GM23338 (cell line): ENCODE results near the gene SLC24A5. TPM values are rescaled to one million over a fixed set of nuclear protein-coding genes. Genes with fewer than 3 reads are reported as not detected.

Experiments
- ATAC-seq: fragments of 200-7000 bp; cut with Tn5 transposase; 3 replicates; pipeline ENCODE4 v1.9.1; 2020
- DNase-seq: peaks from one replicate; pipeline ENCODE4 v3.0.0-alpha.2; 2015; ENCODE audit warnings: low spot score
- H2AFZ ChIP-seq: fragments of 200-600 bp; sonication (generic); 2 replicates; pipeline ENCODE4 v1.8.0; 2016; ENCODE audit warnings: antibody characterized with exemption, mild to moderate bottlenecking, moderate library complexity
- H3F3A ChIP-seq: fragments of 200-600 bp; sonication (generic); replicated peaks from 2 replicates; pipeline ENCODE4 v1.8.0; 2017; ENCODE audit warnings: antibody characterized with exemption, mixed run types, low read depth
- H3K27ac ChIP-seq: fragments of 200-600 bp; sonication (generic); 2 replicates; pipeline ENCODE4 v1.6.1; 2016; ENCODE audit warnings: low read depth
- H3K27me3 ChIP-seq: fragments of 200-600 bp; sonication (generic); 2 replicates; pipeline ENCODE4 v1.8.0; 2016; ENCODE audit warnings: mild to moderate bottlenecking, mixed run types, moderate library complexity; ENCODE audit not compliant: insufficient read depth
- H3K36me3 ChIP-seq: fragments of 200-600 bp; sonication (generic); 2 replicates; pipeline ENCODE4 v1.8.0; 2016; ENCODE audit warnings: mild to moderate bottlenecking; ENCODE audit not compliant: insufficient read depth
- H3K4me1 ChIP-seq: fragments of 200-600 bp; sonication (generic); 2 replicates; pipeline ENCODE4 v1.8.0; 2016; ENCODE audit warnings: mild to moderate bottlenecking, moderate library complexity; ENCODE audit not compliant: insufficient read depth
- H3K4me2 ChIP-seq: fragments of 200-600 bp; sonication (generic); 2 replicates; pipeline ENCODE4 v1.7.1; 2017; ENCODE audit warnings: mixed run types
- H3K4me3 ChIP-seq: fragments of 200-600 bp; sonication (generic); 2 replicates; pipeline ENCODE4 v1.6.1; 2016; ENCODE audit warnings: mixed run types
- H3K79me2 ChIP-seq: fragments of 200-600 bp; sonication (generic); replicated peaks from 2 replicates; pipeline ENCODE4 v1.8.0; 2017; ENCODE audit warnings: mild to moderate bottlenecking; ENCODE audit not compliant: insufficient read depth
- H3K9me2 ChIP-seq: fragments of 200-600 bp; sonication (generic); 2 replicates; pipeline ENCODE4 v1.8.0; 2017; ENCODE audit not compliant: insufficient read depth
- H4K20me1 ChIP-seq: fragments of 200-600 bp; sonication (generic); replicated peaks from 2 replicates; pipeline ENCODE4 v1.8.0; 2017; ENCODE audit warnings: mild to moderate bottlenecking; ENCODE audit not compliant: insufficient read depth
- H3K27ac Mint-ChIP-seq: 2 replicates; pipeline ENCODE4 v1.8.0; 2020; ENCODE audit warnings: inconsistent platforms, mild to moderate bottlenecking, moderate library complexity, mixed read lengths
- H3K27me3 Mint-ChIP-seq: 3 replicates; pipeline ENCODE4 v1.8.0; 2022; ENCODE audit warnings: low read depth, mild to moderate bottlenecking, moderate library complexity, mixed read lengths, inconsistent platforms; ENCODE audit not compliant: insufficient read depth, poor library complexity
- H3K36me3 Mint-ChIP-seq: 3 replicates; pipeline ENCODE4 v1.8.0; 2021; ENCODE audit warnings: low read depth, mild to moderate bottlenecking, inconsistent platforms, moderate library complexity, mixed read lengths
- H3K4me1 Mint-ChIP-seq: 3 replicates; pipeline ENCODE4 v1.8.0; 2020; ENCODE audit warnings: mild to moderate bottlenecking, inconsistent platforms, mixed read lengths
- H3K4me3 Mint-ChIP-seq: 3 replicates; pipeline ENCODE4 v1.8.0; 2021; ENCODE audit warnings: moderate library complexity, mild to moderate bottlenecking, inconsistent platforms, mixed read lengths
- H3K9me3 Mint-ChIP-seq: 3 replicates; pipeline ENCODE4 v1.8.0; 2020; ENCODE audit warnings: moderate library complexity, mild to moderate bottlenecking, inconsistent platforms, mixed read lengths
- CREB1 ChIP-seq: fragments of 250-450 bp; sonication (Bioruptor Pico); IDR thresholded peaks from 2 replicates; pipeline ENCODE4 v1.5.0; 2020; ENCODE audit warnings: low read depth, mild to moderate bottlenecking, moderate library complexity
- CTCF ChIP-seq, 2 experiments: fragments of 200-600 bp in 1 of 2; sonication (generic) in 1 of 2; conservative IDR thresholded peaks; 2 replicates each; pipeline versions ENCODE4 v1.5.1 to v1.6.1; 2016 to 2017; ENCODE audit warnings: antibody characterized with exemption in 2 of 2, low read depth in 2 of 2, mild to moderate bottlenecking in 2 of 2, moderate library complexity in 1 of 2
- ETS1 ChIP-seq: IDR thresholded peaks from 2 replicates; pipeline ENCODE4 v1.6.1; 2016; ENCODE audit warnings: antibody characterized with exemption
- EZH2 ChIP-seq: fragments of 200-600 bp; sonication (generic); IDR thresholded peaks from one replicate; pipeline ENCODE4 v1.8.0; 2017; ENCODE audit warnings: antibody characterized with exemption, mild to moderate bottlenecking, low read depth; ENCODE audit not compliant: unreplicated experiment
- EZH2phosphoT487 ChIP-seq: fragments of 200-600 bp; sonication (generic); IDR thresholded peaks from one replicate; pipeline ENCODE4 v1.8.1; 2018; ENCODE audit warnings: antibody characterized with exemption; ENCODE audit not compliant: unreplicated experiment
- JUNB ChIP-seq: IDR thresholded peaks from one replicate; pipeline ENCODE4 v1.6.1; 2016; ENCODE audit warnings: antibody characterized with exemption; ENCODE audit not compliant: unreplicated experiment
- NANOG ChIP-seq: IDR thresholded peaks from 2 replicates; pipeline ENCODE4 v1.6.1; 2016; ENCODE audit warnings: antibody characterized with exemption, borderline replicate concordance
- POLR2AphosphoS5 ChIP-seq: IDR thresholded peaks from 2 replicates; pipeline ENCODE4 v1.6.1; 2016; ENCODE audit warnings: antibody characterized with exemption, low read depth
- REST ChIP-seq: IDR thresholded peaks from one replicate; pipeline ENCODE4 v1.6.1; 2018; ENCODE audit warnings: antibody characterized with exemption; ENCODE audit not compliant: unreplicated experiment
- STAT1 ChIP-seq: IDR thresholded peaks from one replicate; pipeline ENCODE4 v1.6.1; 2016; ENCODE audit warnings: antibody characterized with exemption; ENCODE audit not compliant: unreplicated experiment
- ZNF331 ChIP-seq: fragments of 250-450 bp; sonication (Bioruptor Pico); IDR thresholded peaks from 2 replicates; pipeline ENCODE4 v1.5.0; 2020; ENCODE audit warnings: low read depth, mild to moderate bottlenecking, moderate library complexity
- polyA plus RNA-seq: library from polyadenylated mRNA; unstranded; fragments of >200 nt; fragmentation: Nextera tagmentation; extraction: Ambion mirVana; gene quantifications from 2 replicates; pipeline ENCODE4 v1.2.1, GENCODE V29; 2016
- total RNA-seq: library from RNA; depleted of rRNA; stranded (reverse); fragments of >200 nt; shearing (Covaris generic); gene quantifications from 2 replicates; pipeline ENCODE4 v1.2.3, GENCODE V29; 2014

Gene SLC24A5
- total and polyA plus RNA-seq, 2 experiments from 2014 or later, result 0.39 TPM; not detected in 1

- TF ChIP-seq CTCF (conservative IDR thresholded peaks at IDR 0.05; ENCODE audit: low read depth in 2 of 2) (no peak), CREB1 (CRISPR knock-in tag) (no peak), EZH2 (no peak), EZH2phosphoT487 (no peak), REST (no peak), ZNF331 (no peak), STAT1 (no peak), JUNB (no peak), POLR2AphosphoS5 (no peak)
These were observed 30.7 kb upstream of the SLC24A5 start (continued) for GRCh38 chr15:48090115-48090514.

- TF ChIP-seq CREB1 (CRISPR knock-in tag) (no peak), STAT1 (no peak), JUNB (no peak)
These were observed 30.1 kb upstream of the SLC24A5 start for GRCh38 chr15:48090666-48091065.

GRCh38 chr15:48091522-48091921 is 29.3 kb upstream of the SLC24A5 start:
- no peaks in the 10 kb centered on the region for H3K27me3 Mint-ChIP-seq
- no peak overlapping the region for H3K4me3 Mint-ChIP-seq
- H3K27me3 ChIP-seq, result no peaks in the 10 kb centered on the region
- H3K4me2 ChIP-seq, result no peak overlapping the region
- ATAC-seq (no peak), DNase-seq (no peak)
- no peak overlapping the region for H3K27ac ChIP-seq
- no peaks in the 10 kb centered on the region for H3K36me3 ChIP-seq
- peaks cover 18% of the 10 kb centered on the region for H3K36me3 Mint-ChIP-seq
- no peaks in the 10 kb centered on the region for H3F3A ChIP-seq
- no peak overlapping the region for H2AFZ ChIP-seq
- H3K27ac Mint-ChIP-seq, result no peak overlapping the region
- H3K79me2 ChIP-seq, result no peaks in the 10 kb centered on the region
- H3K9me2 ChIP-seq, result peaks cover 12% of the 10 kb centered on the region; the same call in 1 of the 2 replicates
- no peak overlapping the region for H3K4me3 ChIP-seq
- peaks cover 2% of the 10 kb centered on the region; the same call in 1 of the 3 replicates for H3K4me1 Mint-ChIP-seq
- H3K9me3 Mint-ChIP-seq, result peaks cover 28% of the 10 kb centered on the region
- H4K20me1 ChIP-seq, result no peaks in the 10 kb centered on the region
- no peaks in the 10 kb centered on the region for H3K4me1 ChIP-seq
- no peak for TF ChIP-seq NANOG
- no peak for TF ChIP-seq REST
- TF ChIP-seq ZNF331, result no peak
- no peak for TF ChIP-seq EZH2phosphoT487
- TF ChIP-seq ETS1, result no peak
- TF ChIP-seq EZH2, result no peak
- TF ChIP-seq CREB1 (CRISPR knock-in tag), result no peak
- no peak for TF ChIP-seq POLR2AphosphoS5
- no peak for TF ChIP-seq STAT1
- TF ChIP-seq JUNB, result no peak

More at GRCh38 chr15:48090666-48091065, 30.1 kb upstream of the SLC24A5 start:
- Histone ChIP-seq H3K36me3 (no peaks in the 10 kb centered on the region), H3K27me3 (no peaks in the 10 kb centered on the region), H3K27ac (no peak overlapping the region), H3K79me2 (no peaks in the 10 kb centered on the region), H3K4me1 (no peaks in the 10 kb centered on the region), H3F3A (no peaks in the 10 kb centered on the region), H3K4me3 (no peak overlapping the region), H4K20me1 (no peaks in the 10 kb centered on the region), H3K9me2 (peaks cover 11% of the 10 kb centered on the region; the same call in 1 of the 2 replicates), H3K4me2 (no peak overlapping the region), H2AFZ (no peak overlapping the region)
- ATAC-seq, result no peak
- Mint-ChIP-seq H3K27ac (no peak overlapping the region), H3K4me1 (peaks cover 2% of the 10 kb centered on the region; the same call in 1 of the 3 replicates), H3K36me3 (peaks cover 18% of the 10 kb centered on the region), H3K9me3 (peaks cover 31% of the 10 kb centered on the region), H3K4me3 (no peak overlapping the region), H3K27me3 (no peaks in the 10 kb centered on the region)
- no peak for DNase-seq
